Neural cell (in vitro differentiated cells): ENCODE measurements around the gene SLC27A1. TPM values are rescaled to one million over a fixed set of nuclear protein-coding genes. Genes with fewer than 3 reads are reported as not detected.

ENCODE experiments used
- H2AFZ ChIP-seq: fragments of 200-600, 300-800 bp; sonication (generic), shearing (Covaris generic); 2 replicates; pipeline ENCODE4 v1.6.0; 2014; ENCODE audit warnings: low read depth, mild to moderate bottlenecking, antibody characterized with exemption, low read length, moderate library complexity
- H3F3A ChIP-seq: fragments of 200-600 bp; shearing (Covaris generic); 2 replicates; pipeline ENCODE4 v1.6.1; 2016; ENCODE audit warnings: mild to moderate bottlenecking, moderate library complexity, mixed read lengths, antibody characterized with exemption, low read length; ENCODE audit not compliant: insufficient read depth, poor library complexity, severe bottlenecking
- H3K27ac ChIP-seq: fragments of 200-600, 300-800 bp; sonication (generic), shearing (Covaris generic); 2 replicates; pipeline ENCODE4 v1.5.1; 2014; ENCODE audit warnings: mild to moderate bottlenecking, low read length, moderate library complexity
- H3K27me3 ChIP-seq: fragments of 300-800, 200-600 bp; sonication (generic), shearing (Covaris generic); 2 replicates; pipeline ENCODE4 v1.6.0; 2014; ENCODE audit warnings: mild to moderate bottlenecking, low read depth, low read length, moderate library complexity; ENCODE audit not compliant: insufficient read depth
- H3K36me3 ChIP-seq: fragments of 300-800, 200-600 bp; sonication (generic), shearing (Covaris generic); 2 replicates; pipeline ENCODE4 v1.5.1; 2014; ENCODE audit warnings: mild to moderate bottlenecking, antibody characterized with exemption, low read length, moderate library complexity; ENCODE audit not compliant: insufficient read depth
- H3K4me2 ChIP-seq: fragments of 300-800, 200-600 bp; sonication (generic), shearing (Covaris generic); 2 replicates; pipeline ENCODE4 v1.6.0; 2014; ENCODE audit warnings: mild to moderate bottlenecking, low read length
- H3K4me3 ChIP-seq: fragments of 300-800, 200-600 bp; sonication (generic), shearing (Covaris generic); 2 replicates; pipeline ENCODE4 v1.5.1; 2014; ENCODE audit warnings: mild to moderate bottlenecking, low read length, moderate library complexity
- H3K79me2 ChIP-seq: fragments of 200-600 bp; shearing (Covaris generic); replicated peaks from 2 replicates; pipeline ENCODE4 v1.6.0; 2014; ENCODE audit warnings: mild to moderate bottlenecking, low read length, moderate library complexity; ENCODE audit not compliant: insufficient read depth
- H3K9ac ChIP-seq: fragments of 300-800, 200-600 bp; sonication (generic), shearing (Covaris generic); 2 replicates; pipeline ENCODE4 v1.6.1; 2016; ENCODE audit warnings: mild to moderate bottlenecking, low read length, mixed read lengths
- H3K9me2 ChIP-seq: fragments of 200-600 bp; shearing (Covaris generic); 2 replicates; pipeline ENCODE4 v1.6.1; 2016; ENCODE audit warnings: mild to moderate bottlenecking, low read length, mixed read lengths; ENCODE audit not compliant: insufficient read depth
- H3K9me3 ChIP-seq: fragments of 200-600, 300-800 bp; sonication (generic), shearing (Covaris generic); 2 replicates; pipeline ENCODE4 v1.6.1; 2016; ENCODE audit warnings: mild to moderate bottlenecking, mixed run types, low read length, moderate library complexity, mixed read lengths
- H4K20me1 ChIP-seq: fragments of 200-600 bp; shearing (Covaris generic); 2 replicates; pipeline ENCODE4 v1.6.1; 2016; ENCODE audit warnings: mild to moderate bottlenecking, mixed run types; ENCODE audit not compliant: insufficient read depth
- CTCF ChIP-seq: fragments of 450-650 bp; IDR thresholded peaks from 2 replicates; pipeline ENCODE4 v1.5.1; 2014; ENCODE audit warnings: antibody characterized with exemption, mild to moderate bottlenecking, moderate library complexity; ENCODE audit not compliant: poor library complexity, severe bottlenecking
- EP300 ChIP-seq: fragments of 450-650 bp; conservative IDR thresholded peaks from 2 replicates; pipeline ENCODE4 v1.6.1; 2014; ENCODE audit warnings: antibody characterized with exemption, mild to moderate bottlenecking, moderate library complexity; ENCODE audit not compliant: poor library complexity, severe bottlenecking
- EZH2 ChIP-seq: fragments of 200-600, 300-800 bp; shearing (Covaris generic), sonication (generic); IDR thresholded peaks from 2 replicates; pipeline ENCODE4 v1.6.1; 2014; ENCODE audit warnings: antibody characterized with exemption, low read length, borderline replicate concordance, mild to moderate bottlenecking; ENCODE audit not compliant: insufficient read depth, poor library complexity, severe bottlenecking
- MXI1 ChIP-seq: fragments of 450-650 bp; conservative IDR thresholded peaks from 2 replicates; pipeline ENCODE4 v1.6.1; 2014; ENCODE audit warnings: antibody characterized with exemption, mild to moderate bottlenecking; ENCODE audit not compliant: poor library complexity, severe bottlenecking
- POLR2AphosphoS5 ChIP-seq: IDR thresholded peaks from 2 replicates; pipeline ENCODE4 v1.6.1; 2012
- RAD21 ChIP-seq: fragments of 450-650 bp; conservative IDR thresholded peaks from 2 replicates; pipeline ENCODE4 v1.6.1; 2014; ENCODE audit warnings: antibody characterized with exemption, mild to moderate bottlenecking, moderate library complexity
- REST ChIP-seq: IDR thresholded peaks from 2 replicates; pipeline ENCODE4 v1.6.1; 2012; ENCODE audit warnings: borderline replicate concordance
- SMC3 ChIP-seq: fragments of 450-650 bp; conservative IDR thresholded peaks from 2 replicates; pipeline ENCODE4 v1.6.1; 2014; ENCODE audit warnings: antibody characterized with exemption, mild to moderate bottlenecking, moderate library complexity; ENCODE audit not compliant: poor library complexity
- TAF1 ChIP-seq: IDR thresholded peaks from 2 replicates; pipeline ENCODE4 v1.6.1; 2012; ENCODE audit warnings: low read depth
- polyA plus RNA-seq: library from polyadenylated mRNA; depleted of rRNA; stranded (reverse); fragments of >200 nt; gene quantifications from 2 replicates; pipeline ENCODE4 v1.2.3, GENCODE V29; 2014

Gene SLC27A1
- polyA plus RNA-seq, 1 donor from 2014 or later, result 22.0 TPM

GRCh38 chr19:17554968-17555479, 84.7 kb downstream of the SLC27A1 start:
- H3K27me3 ChIP-seq, result no peaks in the 10 kb centered on the region
- no peak for TF ChIP-seq EP300
- TF ChIP-seq REST, result no peak
- no peak for TF ChIP-seq RAD21
- no peak for TF ChIP-seq POLR2AphosphoS5
- no peak for TF ChIP-seq SMC3
- TF ChIP-seq EZH2, result no peak
- TF ChIP-seq MXI1, result no peak
- no peak for TF ChIP-seq CTCF
- TF ChIP-seq TAF1, result no peak
- peak overlapping the region; percentile 25 for H3K4me2 ChIP-seq
- no peaks in the 10 kb centered on the region for H3F3A ChIP-seq
- H3K9me3 ChIP-seq, result no peaks in the 10 kb centered on the region
- no peaks in the 10 kb centered on the region for H3K9me2 ChIP-seq
- peak overlapping the region; percentile 51 for H2AFZ ChIP-seq
- H3K27ac ChIP-seq, result no peak overlapping the region
- H3K36me3 ChIP-seq, result no peaks in the 10 kb centered on the region
- H4K20me1 ChIP-seq, result no peaks in the 10 kb centered on the region
- H3K79me2 ChIP-seq, result no peaks in the 10 kb centered on the region
- peak overlapping the region; percentile 68 for H3K9ac ChIP-seq
- H3K4me3 ChIP-seq, result peak overlapping the region; percentile 99

GRCh38 chr19:17555480-17555928, 85.2 kb downstream of the SLC27A1 start, which contains the start of gene COLGALT1:
Gene COLGALT1 (plus strand): TSS chr19:17555649. CDS start chr19:17555714, 65 bp downstream.
- no peaks in the 10 kb centered on the region for H4K20me1 ChIP-seq
- H3K9ac ChIP-seq, result peak within 1 kb of the TSS; percentile 68
- H3F3A ChIP-seq, result no peaks in the 10 kb centered on the region
- no peaks in the 10 kb centered on the region for H3K9me3 ChIP-seq
- H3K4me3 ChIP-seq, result peak within 1 kb of the TSS; percentile 99
- no peak within 1 kb of the TSS for H3K27ac ChIP-seq
- no peak for TF ChIP-seq TAF1
- TF ChIP-seq POLR2AphosphoS5, result no peak
- TF ChIP-seq SMC3, result peak; percentile 38
- TF ChIP-seq REST, result no peak
- TF ChIP-seq RAD21, result no peak
- TF ChIP-seq EP300, result peak; percentile 52
- no peak for TF ChIP-seq EZH2
- TF ChIP-seq CTCF, result peak; percentile 22
- peak; percentile 97 for TF ChIP-seq MXI1
- H3K27me3 ChIP-seq, result no peaks in the 10 kb centered on the region
- H3K9me2 ChIP-seq, result no peaks in the 10 kb centered on the region
- H3K36me3 ChIP-seq, result no peaks in the 10 kb centered on the region
- peak within 1 kb of the TSS; percentile 54 for H3K4me2 ChIP-seq
- peak within 1 kb of the TSS; percentile 51 for H2AFZ ChIP-seq
- no peaks in the 10 kb centered on the region for H3K79me2 ChIP-seq
